AG04450 (cell line): ENCODE results near the gene MSRB3. TPM values are rescaled to one million over a fixed set of nuclear protein-coding genes. Genes with fewer than 3 reads are reported as not detected.

Experiments used
- CTCF ChIA-PET: fragments of 300-600, 350-600 bp; formaldehyde crosslinking; extraction: SDS; loops from one replicate; lab custom pipeline; 2022; ENCODE audit warnings: antibody characterized with exemption, inconsistent platforms; lab: Charles Lee
- POLR2A ChIA-PET: fragments of 350-600 bp; formaldehyde crosslinking; extraction: SDS; loops from one replicate; lab custom pipeline; 2021; ENCODE audit warnings: antibody characterized with exemption, inconsistent platforms; lab: Yijun Ruan, JAX
- DNase-seq: peaks from one replicate; pipeline ENCODE4 v3.0.0-alpha.2; 2011; ENCODE audit warnings: low read depth, low spot score
- H3K27ac ChIP-seq: one replicate; pipeline ENCODE4 v1.5.1; 2012; ENCODE audit warnings: low read depth, low read length, control low read depth
- H3K27me3 ChIP-seq: one replicate; pipeline ENCODE4 v1.6.0; 2012; ENCODE audit warnings: low read length; ENCODE audit not compliant: control insufficient read depth, insufficient read depth
- H3K4me3 ChIP-seq: 2 replicates; pipeline ENCODE4 v1.5.1; 2011; ENCODE audit warnings: mild to moderate bottlenecking, low read depth, low read length, control low read depth
- H3K9me3 ChIP-seq: 2 replicates; pipeline ENCODE4 v1.5.1; 2012; ENCODE audit warnings: low read length; ENCODE audit not compliant: control insufficient read depth, insufficient read depth
- polyA plus RNA-seq: library from polyadenylated mRNA; depleted of rRNA; stranded (reverse); fragments of >200 nt; gene quantifications from 2 replicates; pipeline ENCODE4 v1.2.3, GENCODE V29; 2011
- TF ChIP-seq, protein P1 (sequence below): IDR thresholded peaks from 2 replicates; pipeline ENCODE4 v1.5.1; 2011; ENCODE audit warnings: low read depth, low read length, control low read depth, inconsistent platforms

The MSRB3 gene
- polyA plus RNA-seq, 1 experiment = 75.6 TPM

- ChIA-PET CTCF (interaction anchor here (0.6 to 2.3 kb wide), 22 partner anchors 9 to 814 kb away, joined by 3 to 8 read pairs (median 3); no protein-coding TSS in a partner anchor), POLR2A (interaction anchor here (1.0 to 1.2 kb wide), 2 partner anchors 260 to 296 kb away, joined by 3 to 4 read pairs; no protein-coding TSS in a partner anchor)
- H3K27ac ChIP-seq = peak overlapping the region; percentile 40
- TF ChIP-seq, protein P1, sequence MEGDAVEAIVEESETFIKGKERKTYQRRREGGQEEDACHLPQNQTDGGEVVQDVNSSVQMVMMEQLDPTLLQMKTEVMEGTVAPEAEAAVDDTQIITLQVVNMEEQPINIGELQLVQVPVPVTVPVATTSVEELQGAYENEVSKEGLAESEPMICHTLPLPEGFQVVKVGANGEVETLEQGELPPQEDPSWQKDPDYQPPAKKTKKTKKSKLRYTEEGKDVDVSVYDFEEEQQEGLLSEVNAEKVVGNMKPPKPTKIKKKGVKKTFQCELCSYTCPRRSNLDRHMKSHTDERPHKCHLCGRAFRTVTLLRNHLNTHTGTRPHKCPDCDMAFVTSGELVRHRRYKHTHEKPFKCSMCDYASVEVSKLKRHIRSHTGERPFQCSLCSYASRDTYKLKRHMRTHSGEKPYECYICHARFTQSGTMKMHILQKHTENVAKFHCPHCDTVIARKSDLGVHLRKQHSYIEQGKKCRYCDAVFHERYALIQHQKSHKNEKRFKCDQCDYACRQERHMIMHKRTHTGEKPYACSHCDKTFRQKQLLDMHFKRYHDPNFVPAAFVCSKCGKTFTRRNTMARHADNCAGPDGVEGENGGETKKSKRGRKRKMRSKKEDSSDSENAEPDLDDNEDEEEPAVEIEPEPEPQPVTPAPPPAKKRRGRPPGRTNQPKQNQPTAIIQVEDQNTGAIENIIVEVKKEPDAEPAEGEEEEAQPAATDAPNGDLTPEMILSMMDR = peak; percentile 79
- H3K27me3 ChIP-seq = no peaks in the 10 kb centered on the region
- no peaks in the 10 kb centered on the region for H3K9me3 ChIP-seq
- DNase-seq = peak; percentile 39
- no peak overlapping the region for H3K4me3 ChIP-seq
Observed at GRCh38 chr12:65306366-65307168, 28.1 kb downstream of the MSRB3 start.

DNA sequence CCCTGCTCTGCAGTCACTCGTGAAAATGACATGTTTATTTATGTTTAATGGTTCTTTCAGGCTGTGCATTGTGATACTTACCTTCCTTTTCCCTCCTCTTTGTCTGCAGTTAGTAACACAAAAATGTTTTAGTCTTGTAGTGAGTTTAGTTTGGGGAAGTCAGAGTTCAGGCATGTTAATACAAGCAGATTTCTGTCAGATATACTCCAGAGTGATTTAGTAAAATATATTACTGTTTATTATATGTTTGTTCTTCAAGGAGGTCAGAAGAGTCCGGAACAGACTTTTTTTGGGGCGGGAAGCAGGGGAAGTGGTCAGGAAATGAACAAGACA is 28.7 kb downstream of the MSRB3 start:
- peak overlapping the region; percentile 40 for H3K27ac ChIP-seq
- no peaks in the 10 kb centered on the region for H3K27me3 ChIP-seq
- CTCF ChIA-PET = interaction anchor here (0.6 to 2.3 kb wide), 5 partner anchors 9 to 801 kb away, joined by 3 to 8 read pairs (median 4); no protein-coding TSS in a partner anchor
- H3K4me3 ChIP-seq = no peak overlapping the region
- TF ChIP-seq, protein P1 = no peak
- no peaks in the 10 kb centered on the region for H3K9me3 ChIP-seq
- POLR2A ChIA-PET = interaction anchor here (1.0 to 1.2 kb wide), 2 partner anchors 259 to 295 kb away, joined by 3 to 4 read pairs; no protein-coding TSS in a partner anchor
- DNase-seq = no peak

DNA sequence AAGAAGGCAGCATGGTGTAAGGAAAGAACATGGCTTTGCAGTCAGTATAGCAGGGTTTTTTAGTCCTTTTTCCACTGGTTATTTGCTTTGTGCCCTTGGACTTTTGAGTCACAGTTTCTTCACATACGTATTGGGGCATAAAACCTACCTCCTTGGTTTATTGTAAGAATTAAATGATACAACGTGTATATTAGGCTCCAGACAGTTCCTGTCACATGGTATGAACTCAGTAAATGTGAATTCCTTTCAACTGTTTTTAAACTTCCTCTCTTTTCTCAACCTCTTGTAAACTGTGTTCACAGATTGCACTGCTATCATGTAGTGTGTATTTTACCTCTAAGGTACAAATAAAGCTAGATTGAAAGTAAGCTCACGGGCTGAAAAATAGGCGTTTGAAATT is 29.5 kb downstream of the MSRB3 start:
- ChIA-PET CTCF (interaction anchor here (1.1 kb wide), 1 partner anchor 295 kb away, joined by 4 read pairs; no protein-coding TSS in a partner anchor), POLR2A (no interaction called here)
- H3K27me3 ChIP-seq = no peaks in the 10 kb centered on the region
- no peaks in the 10 kb centered on the region for H3K9me3 ChIP-seq
- H3K4me3 ChIP-seq = no peak overlapping the region
- no peak for DNase-seq
- TF ChIP-seq, protein P1 = no peak
- no peak overlapping the region for H3K27ac ChIP-seq

- Histone ChIP-seq H3K27ac (no peak overlapping the region), H3K27me3 (no peaks in the 10 kb centered on the region), H3K4me3 (no peak overlapping the region), H3K9me3 (no peaks in the 10 kb centered on the region)
- ChIA-PET CTCF (interaction anchor here (1.1 kb wide), 1 partner anchor 294 kb away, joined by 4 read pairs; no protein-coding TSS in a partner anchor), POLR2A (no interaction called here)
- DNase-seq = no peak
- TF ChIP-seq, protein P1 = no peak
Observed at GRCh38 chr12:65308601-65309071, 30.2 kb downstream of the MSRB3 start.

GRCh38 chr12:65311260-65311659 is 32.8 kb downstream of the MSRB3 start:
- Histone ChIP-seq H3K27me3 (no peaks in the 10 kb centered on the region), H3K9me3 (no peaks in the 10 kb centered on the region), H3K27ac (no peak overlapping the region), H3K4me3 (no peak overlapping the region)
- DNase-seq = no peak
- TF ChIP-seq, protein P1 = no peak
- POLR2A ChIA-PET = no interaction called here
- CTCF ChIA-PET = interaction anchor here (0.6 to 4.4 kb wide), 3 partner anchors 9 to 728 kb away, joined by 3 to 27 read pairs (median 5); no protein-coding TSS in a partner anchor
